RWPE2 (cell line): Measurements from ENCODE around the gene RIPK1.

ENCODE experiments used
- ATAC-seq: fragments of 200-7000 bp; cut with Tn5 transposase; 3 replicates; pipeline ENCODE4 v1.9.1; 2021; ENCODE audit warnings: low read depth
- DNase-seq: peaks from one replicate; pipeline ENCODE4 v3.0.0-alpha.2; 2020; ENCODE audit warnings: low spot score
- H3K27ac ChIP-seq: fragments of 450-650 bp; 2 replicates; pipeline ENCODE4 v1.5.1; 2017; ENCODE audit warnings: mild to moderate bottlenecking; ENCODE audit not compliant: poor library complexity, severe bottlenecking
- H3K27me3 ChIP-seq: fragments of 250-450 bp; sonication (Bioruptor Pico); 2 replicates; pipeline ENCODE4 v1.5.1; 2021; ENCODE audit warnings: mild to moderate bottlenecking, moderate library complexity; ENCODE audit not compliant: insufficient read depth, poor library complexity, severe bottlenecking
- H3K36me3 ChIP-seq: fragments of 250-450 bp; sonication (Bioruptor Pico); 2 replicates; pipeline ENCODE4 v1.5.1; 2020; ENCODE audit warnings: low read depth, mild to moderate bottlenecking, moderate library complexity
- H3K4me1 ChIP-seq: fragments of 250-450 bp; sonication (Bioruptor Pico); 2 replicates; pipeline ENCODE4 v1.5.1; 2021; ENCODE audit warnings: mild to moderate bottlenecking, moderate library complexity; ENCODE audit not compliant: insufficient read depth, poor library complexity, severe bottlenecking
- H3K4me3 ChIP-seq: fragments of 250-450 bp; sonication (Bioruptor Pico); 2 replicates; pipeline ENCODE4 v1.5.1; 2021; ENCODE audit warnings: mild to moderate bottlenecking, moderate library complexity; ENCODE audit not compliant: severe bottlenecking
- H3K9me3 ChIP-seq: fragments of 250-450 bp; sonication (Bioruptor Pico); 2 replicates; pipeline ENCODE4 v1.5.1; 2021; ENCODE audit warnings: mild to moderate bottlenecking, moderate library complexity; ENCODE audit not compliant: severe bottlenecking
- CTCF ChIP-seq: fragments of 450-650 bp; IDR thresholded peaks from one replicate; pipeline ENCODE4 v1.5.1; 2017; ENCODE audit warnings: mild to moderate bottlenecking, moderate library complexity; ENCODE audit not compliant: poor library complexity, severe bottlenecking

Gene RIPK1

GRCh38 chr6:3036861-3037637 is 31.2 kb upstream of the RIPK1 start:
- Histone ChIP-seq H3K27ac (no peak overlapping the region), H3K9me3 (peaks cover 2% of the 10 kb centered on the region), H3K27me3 (no peaks in the 10 kb centered on the region), H3K4me3 (no peak overlapping the region), H3K4me1 (no peaks in the 10 kb centered on the region), H3K36me3 (no peaks in the 10 kb centered on the region)
- ATAC-seq (no peak), DNase-seq (no peak)
- no peak for TF ChIP-seq CTCF

- no peak for ATAC-seq
These were observed 30.5 kb upstream of the RIPK1 start for GRCh38 chr6:3037638-3038365.

GRCh38 chr6:3039384-3039783 is 28.9 kb upstream of the RIPK1 start:
- TF ChIP-seq CTCF = no peak
- Histone ChIP-seq H3K27ac (no peak overlapping the region), H3K27me3 (no peaks in the 10 kb centered on the region), H3K4me3 (no peak overlapping the region), H3K4me1 (no peaks in the 10 kb centered on the region), H3K9me3 (peaks cover 2% of the 10 kb centered on the region), H3K36me3 (no peaks in the 10 kb centered on the region)
- no peak for ATAC-seq
- no peak for DNase-seq

More at GRCh38 chr6:3037638-3038365, 30.5 kb upstream of the RIPK1 start:
- Histone ChIP-seq H3K4me1 (no peaks in the 10 kb centered on the region), H3K4me3 (no peak overlapping the region), H3K27me3 (no peaks in the 10 kb centered on the region), H3K27ac (no peak overlapping the region), H3K9me3 (peaks cover 2% of the 10 kb centered on the region), H3K36me3 (no peaks in the 10 kb centered on the region)
- no peak for DNase-seq
- no peak for TF ChIP-seq CTCF

- Histone ChIP-seq H3K9me3 (peaks cover 2% of the 10 kb centered on the region), H3K27me3 (no peaks in the 10 kb centered on the region), H3K4me1 (no peaks in the 10 kb centered on the region), H3K4me3 (no peak overlapping the region), H3K27ac (no peak overlapping the region), H3K36me3 (no peaks in the 10 kb centered on the region)
- no peak for TF ChIP-seq CTCF
- ATAC-seq (no peak), DNase-seq (no peak)
These were observed 27.1 kb upstream of the RIPK1 start for GRCh38 chr6:3041147-3041546.

- no peak for ATAC-seq
- Histone ChIP-seq H3K27ac (no peak overlapping the region), H3K27me3 (no peaks in the 10 kb centered on the region), H3K36me3 (no peaks in the 10 kb centered on the region), H3K9me3 (peaks cover 2% of the 10 kb centered on the region), H3K4me3 (no peak overlapping the region), H3K4me1 (no peaks in the 10 kb centered on the region)
- TF ChIP-seq CTCF = no peak
- DNase-seq = no peak
These were observed 26.7 kb upstream of the RIPK1 start for GRCh38 chr6:3041606-3042005.
